GM23338 (cell line): ENCODE measurements around the gene COL4A2.

Source experiments
- CREB1 ChIP-seq: fragments of 250-450 bp; sonication (Bioruptor Pico); IDR thresholded peaks from 2 replicates; pipeline ENCODE4 v1.5.0; 2020; ENCODE audit warnings: low read depth, mild to moderate bottlenecking, moderate library complexity
- EZH2 ChIP-seq: fragments of 200-600 bp; sonication (generic); IDR thresholded peaks from one replicate; pipeline ENCODE4 v1.8.0; 2017; ENCODE audit warnings: antibody characterized with exemption, mild to moderate bottlenecking, low read depth; ENCODE audit not compliant: unreplicated experiment
- EZH2phosphoT487 ChIP-seq: fragments of 200-600 bp; sonication (generic); IDR thresholded peaks from one replicate; pipeline ENCODE4 v1.8.1; 2018; ENCODE audit warnings: antibody characterized with exemption; ENCODE audit not compliant: unreplicated experiment
- NANOG ChIP-seq: IDR thresholded peaks from 2 replicates; pipeline ENCODE4 v1.6.1; 2016; ENCODE audit warnings: antibody characterized with exemption, borderline replicate concordance
- POLR2AphosphoS5 ChIP-seq: IDR thresholded peaks from 2 replicates; pipeline ENCODE4 v1.6.1; 2016; ENCODE audit warnings: antibody characterized with exemption, low read depth
- STAT1 ChIP-seq: IDR thresholded peaks from one replicate; pipeline ENCODE4 v1.6.1; 2016; ENCODE audit warnings: antibody characterized with exemption; ENCODE audit not compliant: unreplicated experiment
- ZNF331 ChIP-seq: fragments of 250-450 bp; sonication (Bioruptor Pico); IDR thresholded peaks from 2 replicates; pipeline ENCODE4 v1.5.0; 2020; ENCODE audit warnings: low read depth, mild to moderate bottlenecking, moderate library complexity
- TF ChIP-seq, protein P1 (sequence below), 2 experiments: fragments of 200-600 bp in 1 of 2; sonication (generic) in 1 of 2; conservative IDR thresholded peaks; 2 replicates each; pipeline versions ENCODE4 v1.5.1 to v1.6.1; 2016 to 2017; ENCODE audit warnings: antibody characterized with exemption in 2 of 2, low read depth in 2 of 2, mild to moderate bottlenecking in 2 of 2, moderate library complexity in 1 of 2
- TF ChIP-seq, protein P2 (sequence below): IDR thresholded peaks from 2 replicates; pipeline ENCODE4 v1.6.1; 2016; ENCODE audit warnings: antibody characterized with exemption
- TF ChIP-seq, protein P3 (sequence below): IDR thresholded peaks from one replicate; pipeline ENCODE4 v1.6.1; 2018; ENCODE audit warnings: antibody characterized with exemption; ENCODE audit not compliant: unreplicated experiment

DNA sequence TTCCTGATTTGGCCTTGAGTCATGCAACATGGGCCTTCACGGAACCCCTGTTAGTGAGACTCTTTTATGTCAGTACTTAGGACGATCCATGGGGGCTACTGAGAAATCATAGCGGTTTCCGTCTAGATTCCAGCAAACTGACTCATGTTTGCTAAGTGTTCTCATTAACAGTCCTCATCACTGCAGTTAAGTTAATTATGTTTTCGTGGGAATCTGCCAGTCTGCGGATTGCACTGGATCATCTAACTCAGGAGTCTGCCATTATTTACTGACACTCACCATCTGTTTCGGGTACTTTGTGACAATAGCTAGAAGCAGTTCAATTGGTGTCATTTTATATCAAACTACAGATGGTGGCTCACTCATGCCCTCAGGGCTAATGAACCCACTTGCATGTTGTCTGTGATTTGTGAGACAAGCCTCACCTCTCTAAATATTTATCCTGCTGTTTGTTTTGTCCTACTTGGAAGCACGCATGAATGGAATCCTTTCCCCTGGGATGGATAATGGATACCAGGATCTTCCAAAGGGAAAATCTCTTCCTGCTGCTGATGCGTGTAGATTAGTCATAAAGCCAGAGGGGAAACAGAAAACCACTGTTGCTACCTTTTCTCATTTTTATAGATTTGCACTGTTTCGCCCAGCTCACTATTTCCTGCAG, 192.7 kb downstream of the COL4A2 start:
- TF ChIP-seq EZH2 = no peak
- TF ChIP-seq, protein P1, sequence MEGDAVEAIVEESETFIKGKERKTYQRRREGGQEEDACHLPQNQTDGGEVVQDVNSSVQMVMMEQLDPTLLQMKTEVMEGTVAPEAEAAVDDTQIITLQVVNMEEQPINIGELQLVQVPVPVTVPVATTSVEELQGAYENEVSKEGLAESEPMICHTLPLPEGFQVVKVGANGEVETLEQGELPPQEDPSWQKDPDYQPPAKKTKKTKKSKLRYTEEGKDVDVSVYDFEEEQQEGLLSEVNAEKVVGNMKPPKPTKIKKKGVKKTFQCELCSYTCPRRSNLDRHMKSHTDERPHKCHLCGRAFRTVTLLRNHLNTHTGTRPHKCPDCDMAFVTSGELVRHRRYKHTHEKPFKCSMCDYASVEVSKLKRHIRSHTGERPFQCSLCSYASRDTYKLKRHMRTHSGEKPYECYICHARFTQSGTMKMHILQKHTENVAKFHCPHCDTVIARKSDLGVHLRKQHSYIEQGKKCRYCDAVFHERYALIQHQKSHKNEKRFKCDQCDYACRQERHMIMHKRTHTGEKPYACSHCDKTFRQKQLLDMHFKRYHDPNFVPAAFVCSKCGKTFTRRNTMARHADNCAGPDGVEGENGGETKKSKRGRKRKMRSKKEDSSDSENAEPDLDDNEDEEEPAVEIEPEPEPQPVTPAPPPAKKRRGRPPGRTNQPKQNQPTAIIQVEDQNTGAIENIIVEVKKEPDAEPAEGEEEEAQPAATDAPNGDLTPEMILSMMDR (conservative IDR thresholded peaks at IDR 0.05; ENCODE audit: low read depth in 2 of 2) = no peak
- TF ChIP-seq, protein P2, sequence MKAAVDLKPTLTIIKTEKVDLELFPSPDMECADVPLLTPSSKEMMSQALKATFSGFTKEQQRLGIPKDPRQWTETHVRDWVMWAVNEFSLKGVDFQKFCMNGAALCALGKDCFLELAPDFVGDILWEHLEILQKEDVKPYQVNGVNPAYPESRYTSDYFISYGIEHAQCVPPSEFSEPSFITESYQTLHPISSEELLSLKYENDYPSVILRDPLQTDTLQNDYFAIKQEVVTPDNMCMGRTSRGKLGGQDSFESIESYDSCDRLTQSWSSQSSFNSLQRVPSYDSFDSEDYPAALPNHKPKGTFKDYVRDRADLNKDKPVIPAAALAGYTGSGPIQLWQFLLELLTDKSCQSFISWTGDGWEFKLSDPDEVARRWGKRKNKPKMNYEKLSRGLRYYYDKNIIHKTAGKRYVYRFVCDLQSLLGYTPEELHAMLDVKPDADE = no peak
- TF ChIP-seq POLR2AphosphoS5 = no peak
- TF ChIP-seq STAT1 = no peak
- TF ChIP-seq EZH2phosphoT487 = no peak
- no peak for TF ChIP-seq ZNF331
- TF ChIP-seq NANOG = no peak
- TF ChIP-seq, protein P3, sequence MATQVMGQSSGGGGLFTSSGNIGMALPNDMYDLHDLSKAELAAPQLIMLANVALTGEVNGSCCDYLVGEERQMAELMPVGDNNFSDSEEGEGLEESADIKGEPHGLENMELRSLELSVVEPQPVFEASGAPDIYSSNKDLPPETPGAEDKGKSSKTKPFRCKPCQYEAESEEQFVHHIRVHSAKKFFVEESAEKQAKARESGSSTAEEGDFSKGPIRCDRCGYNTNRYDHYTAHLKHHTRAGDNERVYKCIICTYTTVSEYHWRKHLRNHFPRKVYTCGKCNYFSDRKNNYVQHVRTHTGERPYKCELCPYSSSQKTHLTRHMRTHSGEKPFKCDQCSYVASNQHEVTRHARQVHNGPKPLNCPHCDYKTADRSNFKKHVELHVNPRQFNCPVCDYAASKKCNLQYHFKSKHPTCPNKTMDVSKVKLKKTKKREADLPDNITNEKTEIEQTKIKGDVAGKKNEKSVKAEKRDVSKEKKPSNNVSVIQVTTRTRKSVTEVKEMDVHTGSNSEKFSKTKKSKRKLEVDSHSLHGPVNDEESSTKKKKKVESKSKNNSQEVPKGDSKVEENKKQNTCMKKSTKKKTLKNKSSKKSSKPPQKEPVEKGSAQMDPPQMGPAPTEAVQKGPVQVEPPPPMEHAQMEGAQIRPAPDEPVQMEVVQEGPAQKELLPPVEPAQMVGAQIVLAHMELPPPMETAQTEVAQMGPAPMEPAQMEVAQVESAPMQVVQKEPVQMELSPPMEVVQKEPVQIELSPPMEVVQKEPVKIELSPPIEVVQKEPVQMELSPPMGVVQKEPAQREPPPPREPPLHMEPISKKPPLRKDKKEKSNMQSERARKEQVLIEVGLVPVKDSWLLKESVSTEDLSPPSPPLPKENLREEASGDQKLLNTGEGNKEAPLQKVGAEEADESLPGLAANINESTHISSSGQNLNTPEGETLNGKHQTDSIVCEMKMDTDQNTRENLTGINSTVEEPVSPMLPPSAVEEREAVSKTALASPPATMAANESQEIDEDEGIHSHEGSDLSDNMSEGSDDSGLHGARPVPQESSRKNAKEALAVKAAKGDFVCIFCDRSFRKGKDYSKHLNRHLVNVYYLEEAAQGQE = no peak
- no peak for TF ChIP-seq CREB1 (CRISPR knock-in tag)
